Common myeloid progenitor, CD34-positive (primary cell): Measurements from ENCODE around the gene FLAD1.

Experiments used
- CTCF ChIA-PET: fragments of 350-600 bp; sonication (Branson Sonifier 250); formaldehyde crosslinking; loops from one replicate; lab custom pipeline; 2021; ENCODE audit warnings: antibody characterized with exemption; lab: Charles Lee
- POLR2A ChIA-PET: fragments of 350-600 bp; sonication (Branson Sonifier 250); formaldehyde crosslinking; loops from one replicate; lab custom pipeline; 2021; ENCODE audit warnings: antibody characterized with exemption; lab: Charles Lee
- DNase-seq, 3 donors: peaks; one replicate each; pipeline versions ENCODE4 v3.0.0 to v3.0.0-alpha.2; 2013
- H3K27ac ChIP-seq, 2 experiments: 1 replicate in 1 of 2; 2 replicates in 1 of 2; pipeline ENCODE4 v1.7.0; 2013; ENCODE audit warnings: inconsistent platforms in 2 of 2, low read length in 2 of 2, mild to moderate bottlenecking in 2 of 2, low read depth in 1 of 2, moderate library complexity in 1 of 2; ENCODE audit not compliant: severe bottlenecking in 2 of 2, insufficient read depth in 1 of 2, poor library complexity in 1 of 2
- H3K27me3 ChIP-seq, 5 experiments: replicated peaks in 2 of 5; 1 replicate in 3 of 5; 2 replicates in 2 of 5; pipeline versions ENCODE4 v1.6.1 to v1.7.0; 2013; ENCODE audit warnings: low read length in 4 of 5, mild to moderate bottlenecking in 2 of 5, moderate library complexity in 2 of 5, inconsistent platforms in 1 of 5; ENCODE audit not compliant: insufficient read depth in 5 of 5, control insufficient read depth in 4 of 5
- H3K36me3 ChIP-seq, 4 experiments: 1 replicate in 2 of 4; 2 replicates in 2 of 4; pipeline versions ENCODE4 v1.6.1 to v1.7.0; 2013; ENCODE audit warnings: low read length in 3 of 4, control low read depth in 1 of 4, mild to moderate bottlenecking in 1 of 4; ENCODE audit not compliant: control insufficient read depth in 4 of 4, insufficient read depth in 4 of 4
- H3K4me1 ChIP-seq, 4 experiments: 1 replicate in 3 of 4; 2 replicates in 1 of 4; pipeline versions ENCODE4 v1.6.1 to v1.7.1; 2013; ENCODE audit warnings: low read length in 3 of 4, mild to moderate bottlenecking in 3 of 4, control low read depth in 1 of 4, inconsistent platforms in 1 of 4, moderate library complexity in 1 of 4; ENCODE audit not compliant: control insufficient read depth in 4 of 4, insufficient read depth in 4 of 4; ENCODE audit errors: control extremely low read depth in 1 of 4
- H3K4me3 ChIP-seq, 7 experiments: 1 replicate in 4 of 7; 2 replicates in 3 of 7; pipeline versions ENCODE4 v1.5.1 to v1.7.0; 2013; ENCODE audit warnings: mild to moderate bottlenecking in 7 of 7, low read length in 6 of 7, moderate library complexity in 6 of 7, inconsistent platforms in 2 of 7, low read depth in 2 of 7, control low read depth in 1 of 7; ENCODE audit not compliant: insufficient read depth in 4 of 7, control insufficient read depth in 1 of 7; ENCODE audit errors: extremely low read depth in 1 of 7
- H3K9me3 ChIP-seq, 5 experiments: 1 replicate in 4 of 5; 2 replicates in 1 of 5; pipeline versions ENCODE4 v1.6.1 to v1.7.1; 2013; ENCODE audit warnings: low read length in 4 of 5, mild to moderate bottlenecking in 2 of 5, inconsistent platforms in 1 of 5, low read depth in 1 of 5, moderate library complexity in 1 of 5; ENCODE audit not compliant: control insufficient read depth in 4 of 5, insufficient read depth in 2 of 5; ENCODE audit errors: control extremely low read depth in 1 of 5
- WGBS: methylation state at CpG from one replicate; pipeline ENCODE4 v1.1.5; 2013; ENCODE audit not compliant: insufficient coverage; 5-methylcytosine and 5-hydroxymethylcytosine counted together

FLAD1 gene

DNA sequence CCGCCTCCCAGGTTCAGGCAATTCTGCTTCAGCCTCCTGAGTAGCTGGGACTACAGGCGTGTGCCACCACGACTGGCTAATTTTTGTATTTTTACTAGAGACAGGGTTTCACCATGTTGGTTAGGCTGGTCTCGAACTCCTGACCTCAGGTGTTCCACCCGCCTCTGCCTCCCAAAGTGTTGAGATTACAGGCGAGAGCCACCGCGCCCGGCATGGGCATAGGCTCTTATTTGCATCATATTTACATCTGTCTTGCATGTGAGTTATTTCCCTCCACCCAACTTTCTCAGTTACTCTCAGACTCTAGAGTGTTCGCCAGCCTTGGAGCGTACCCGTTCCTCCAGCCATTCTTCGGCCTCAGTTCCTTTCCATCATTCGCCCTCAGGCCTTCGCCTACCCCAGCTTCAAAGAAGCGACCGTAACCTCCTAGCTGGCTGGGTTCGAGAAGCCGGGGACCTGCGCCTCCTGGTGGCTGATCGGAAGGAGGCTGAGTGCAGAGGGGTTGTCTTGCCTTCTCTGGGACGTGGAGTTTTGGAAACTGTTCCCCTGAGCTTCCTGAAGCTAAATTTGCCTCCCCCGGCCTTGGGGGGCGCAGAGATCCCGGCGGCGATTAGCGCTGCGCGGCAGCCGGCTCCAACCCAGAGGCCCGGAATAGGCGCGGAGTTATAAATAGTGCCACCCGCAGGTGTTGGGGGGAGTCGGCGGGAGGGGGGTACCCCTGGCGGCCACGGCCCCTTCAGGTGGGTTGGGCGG is 15.8 kb downstream of the FLAD1 start:
- ChIA-PET POLR2A (interaction anchor here (1.0 to 1.8 kb wide), 2 partner anchors 25 to 38 kb away, joined by 3 to 6 read pairs; partner anchors contain the start of gene PYGO2), CTCF (interaction anchor here (0.7 to 14.0 kb wide), 15 partner anchors 9 to 215 kb away, joined by 3 to 320 read pairs (median 4); partner anchors contain the start of genes CKS1B, FLAD1, PBXIP1 and PYGO2)
- H3K4me1 ChIP-seq = peaks cover 9 to 86% (median 82%) of the 10 kb centered on the region in 4 experiments
- DNase-seq = peak; percentile 74 to 76 (median 75)
- no peaks in the 10 kb centered on the region for H3K36me3 ChIP-seq
- WGBS = 9% methylated on average over 20 of the region's 40 CpGs
- H3K4me3 ChIP-seq = peak overlapping the region in 6 of 7 experiments; percentile 38 to 95 (median 62)
- H3K27me3 ChIP-seq = no peaks in the 10 kb centered on the region
- no peaks in the 10 kb centered on the region for H3K9me3 ChIP-seq
- peak overlapping the region in 1 of 2 experiments; percentile 49 for H3K27ac ChIP-seq

DNA sequence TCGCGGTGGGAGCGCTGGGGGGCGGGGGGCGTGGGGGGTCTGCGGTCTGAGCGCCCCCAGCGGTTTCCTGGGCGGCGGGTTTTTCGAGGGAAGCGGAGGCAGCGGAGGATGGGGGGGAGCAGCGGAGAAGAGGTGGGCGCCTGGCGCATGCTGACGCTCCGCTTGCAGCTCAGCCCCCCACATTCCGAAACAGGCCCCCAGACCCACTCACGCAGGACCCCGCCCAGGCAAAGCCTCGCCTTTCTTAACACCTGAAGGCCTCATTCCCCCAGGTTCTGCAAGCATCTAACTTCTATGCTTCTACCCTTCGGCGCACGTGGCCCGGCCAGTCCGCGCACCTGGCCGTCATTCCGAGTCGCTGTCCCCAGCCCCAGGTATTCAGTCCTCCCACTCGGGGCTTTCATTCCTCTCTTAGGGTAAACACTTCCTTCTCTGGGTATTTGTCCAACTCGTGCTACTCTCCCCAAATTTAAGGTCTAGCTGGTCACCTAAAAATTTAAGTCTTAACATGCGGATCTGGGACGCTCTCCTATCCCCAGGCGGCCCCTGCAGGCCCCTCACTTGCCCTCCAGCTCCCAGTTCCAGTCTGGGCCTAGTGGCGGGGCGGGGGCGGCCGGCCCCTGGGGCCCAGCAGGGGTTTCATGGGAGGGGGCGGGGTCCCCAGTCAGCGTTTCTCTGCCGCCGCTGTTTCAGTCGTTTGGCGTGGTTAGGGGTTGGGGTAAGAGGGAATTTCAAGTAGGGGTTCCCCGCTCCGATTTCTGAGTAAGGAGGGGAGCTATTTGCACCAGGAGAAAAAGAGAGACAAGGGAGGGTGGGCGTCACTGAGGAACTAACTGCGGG is 16.6 kb downstream of the FLAD1 start:
- peak in 2 of 3 donors; percentile 50 to 61 for DNase-seq
- POLR2A ChIA-PET = interaction anchor here (0.6 to 1.8 kb wide), 5 partner anchors 13 to 47 kb away, joined by 3 to 6 read pairs (median 4); partner anchors contain the start of gene PYGO2
- no peaks in the 10 kb centered on the region for H3K36me3 ChIP-seq
- under 1% methylated on average over 34 of the region's 50 CpGs for WGBS
- H3K27me3 ChIP-seq = no peaks in the 10 kb centered on the region
- H3K4me3 ChIP-seq = peak overlapping the region; percentile 16 to 95 (median 72)
- CTCF ChIA-PET = interaction anchor here (0.8 to 14.0 kb wide), 13 partner anchors 10 to 81 kb away, joined by 3 to 320 read pairs (median 5); partner anchors contain the start of genes CKS1B, FLAD1, PBXIP1 and PYGO2
- no peaks in the 10 kb centered on the region for H3K9me3 ChIP-seq
- peak overlapping the region in 1 of 2 experiments; percentile 79 for H3K27ac ChIP-seq
- H3K4me1 ChIP-seq = peaks cover 14 to 86% (median 83%) of the 10 kb centered on the region in 4 experiments

GRCh38 chr1:155000411-155000725 is 17.2 kb downstream of the FLAD1 start:
- 0% methylated on average over 7 of the region's 13 CpGs for WGBS
- peak overlapping the region; percentile 54 to 95 (median 72) for H3K4me3 ChIP-seq
- CTCF ChIA-PET = interaction anchor here (0.8 to 14.0 kb wide), 8 partner anchors 17 to 81 kb away, joined by 3 to 320 read pairs (median 6); partner anchors contain the start of genes CKS1B, FLAD1, PBXIP1 and PYGO2

GRCh38 chr1:155000726-155001424 is 17.7 kb downstream of the FLAD1 start:
- H3K36me3 ChIP-seq = no peaks in the 10 kb centered on the region
- under 1% methylated on average over 35 of the region's 43 CpGs for WGBS
- peak overlapping the region; percentile 54 to 83 for H3K27ac ChIP-seq
- POLR2A ChIA-PET = interaction anchor here (0.6 to 0.8 kb wide), 3 partner anchors 28 to 41 kb away, joined by 3 read pairs; no protein-coding TSS in a partner anchor
- peaks cover 15 to 90% (median 86%) of the 10 kb centered on the region in 4 experiments for H3K4me1 ChIP-seq
- CTCF ChIA-PET = interaction anchor here (0.8 to 14.0 kb wide), 6 partner anchors 8 to 71 kb away, joined by 3 to 320 read pairs (median 26); partner anchors contain the start of genes CKS1B, FLAD1, LENEP and PBXIP1
- no peaks in the 10 kb centered on the region for H3K27me3 ChIP-seq
- H3K9me3 ChIP-seq = no peaks in the 10 kb centered on the region
- peak overlapping the region; percentile 54 to 95 (median 72) for H3K4me3 ChIP-seq
- peak; percentile 84 to 92 (median 87) for DNase-seq

More at GRCh38 chr1:155000411-155000725, 17.2 kb downstream of the FLAD1 start:
- H3K27me3 ChIP-seq = no peaks in the 10 kb centered on the region
- peak in 2 of 3 donors; percentile 65 to 74 for DNase-seq
- peak overlapping the region in 1 of 2 experiments; percentile 83 for H3K27ac ChIP-seq
- no peaks in the 10 kb centered on the region for H3K9me3 ChIP-seq
- H3K36me3 ChIP-seq = no peaks in the 10 kb centered on the region
- POLR2A ChIA-PET = interaction anchor here (0.6 to 1.8 kb wide), 3 partner anchors 12 to 28 kb away, joined by 3 to 6 read pairs (median 4); no protein-coding TSS in a partner anchor
- peaks cover 15 to 88% (median 84%) of the 10 kb centered on the region in 4 experiments for H3K4me1 ChIP-seq

DNA sequence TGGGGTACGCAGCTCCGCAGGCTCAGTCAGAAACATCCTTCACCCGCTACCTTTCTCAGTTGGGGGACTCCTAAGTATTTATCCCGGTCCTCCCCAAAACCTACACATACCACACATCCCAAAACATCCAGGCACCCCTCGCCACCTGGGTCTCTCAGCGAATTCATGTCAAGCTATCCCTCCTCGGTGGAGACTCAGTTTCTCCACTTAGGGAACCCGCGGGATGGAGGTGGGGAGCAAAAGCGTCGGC is 18.2 kb downstream of the FLAD1 start:
- CTCF ChIA-PET = interaction anchor here (0.8 to 14.0 kb wide), 6 partner anchors 8 to 70 kb away, joined by 3 to 320 read pairs (median 26); partner anchors contain the start of genes CKS1B, FLAD1, LENEP and PBXIP1

More for the DNA sequence above, 18.2 kb downstream of the FLAD1 start:
- no peaks in the 10 kb centered on the region for H3K27me3 ChIP-seq
- H3K36me3 ChIP-seq = no peaks in the 10 kb centered on the region
- H3K9me3 ChIP-seq = no peaks in the 10 kb centered on the region
- DNase-seq = no peak
- WGBS = 3% methylated on average over 6 of the region's 11 CpGs
- H3K4me1 ChIP-seq = peaks cover 11 to 90% (median 86%) of the 10 kb centered on the region in 4 experiments
- H3K27ac ChIP-seq = peak overlapping the region; percentile 54 to 83
- peak overlapping the region; percentile 39 to 95 (median 72) for H3K4me3 ChIP-seq
- POLR2A ChIA-PET = interaction anchor here (0.8 kb wide), 2 partner anchors 40 to 41 kb away, joined by 3 read pairs; no protein-coding TSS in a partner anchor
